HFF-Myc (cell line): Measurements from ENCODE around the gene MIF4GD.

Experiments
- DNase-seq: peaks from one replicate; pipeline ENCODE4 v3.0.0-alpha.2; 2011; ENCODE audit warnings: low read depth; ENCODE audit errors: extremely low read depth
- H3K4me3 ChIP-seq: replicated peaks from 2 replicates; pipeline ENCODE4 v1.5.1; 2011; ENCODE audit warnings: low read depth, mild to moderate bottlenecking, control low read depth, low read length
- CTCF ChIP-seq: IDR thresholded peaks from 2 replicates; pipeline ENCODE4 v1.5.1; 2012; ENCODE audit warnings: mild to moderate bottlenecking, low read depth, low read length, control low read depth; ENCODE audit errors: missing control alignments

MIF4GD gene

GRCh38 chr17:75238684-75239191 lies 32.3 kb downstream of the MIF4GD start:
- TF ChIP-seq CTCF = peak; percentile 93
- DNase-seq = no peak
- no peak overlapping the region for H3K4me3 ChIP-seq

- H3K4me3 ChIP-seq = no peak overlapping the region
- no peak for DNase-seq
- no peak for TF ChIP-seq CTCF
These were observed 32.9 kb downstream of the MIF4GD start for GRCh38 chr17:75238020-75238580.

GRCh38 chr17:75237100-75238014 lies 33.7 kb downstream of the MIF4GD start:
- no peak overlapping the region for H3K4me3 ChIP-seq
- no peak for TF ChIP-seq CTCF
- no peak for DNase-seq

GRCh38 chr17:75232786-75233185 lies 38.2 kb downstream of the MIF4GD start:
- no peak for DNase-seq
- no peak overlapping the region for H3K4me3 ChIP-seq
- TF ChIP-seq CTCF = no peak

- no peak for DNase-seq
- no peak overlapping the region for H3K4me3 ChIP-seq
- no peak for TF ChIP-seq CTCF
These were observed 39.1 kb downstream of the MIF4GD start for GRCh38 chr17:75231741-75232464.

- no peak for TF ChIP-seq CTCF
- DNase-seq = no peak
- no peak overlapping the region for H3K4me3 ChIP-seq
These were observed 40.0 kb downstream of the MIF4GD start for GRCh38 chr17:75231071-75231470.
